ENCODE data around the gene CAMKMT.

GRCh38 chr2:44448860-44449527 lies 87.2 kb downstream of the CAMKMT start:
- TF ChIP-seq EZH2phosphoT487 (IDR thresholded peaks at IDR 0.05; ENCODE audit: borderline replicate concordance, low read depth, low read length) (no peak), CTCF (conservative IDR thresholded peaks at IDR 0.05; ENCODE audit: low read length) (no peak)
